GM10847 (cell line): ENCODE data around the gene KCNK1.

Source experiments
- POLR2A ChIP-seq: IDR thresholded peaks from 2 replicates; pipeline ENCODE4 v1.6.1; 2011; ENCODE audit not compliant: insufficient read length; ENCODE audit errors: extremely low read depth

KCNK1 gene

GRCh38 chr1:233613252-233614172 is at the start of gene KCNK1:
TSS of gene KCNK1 (plus strand) at chr1:233614106. CDS start at chr1:233614172, 66 bp downstream.
- TF ChIP-seq POLR2A = no peak

DNA sequence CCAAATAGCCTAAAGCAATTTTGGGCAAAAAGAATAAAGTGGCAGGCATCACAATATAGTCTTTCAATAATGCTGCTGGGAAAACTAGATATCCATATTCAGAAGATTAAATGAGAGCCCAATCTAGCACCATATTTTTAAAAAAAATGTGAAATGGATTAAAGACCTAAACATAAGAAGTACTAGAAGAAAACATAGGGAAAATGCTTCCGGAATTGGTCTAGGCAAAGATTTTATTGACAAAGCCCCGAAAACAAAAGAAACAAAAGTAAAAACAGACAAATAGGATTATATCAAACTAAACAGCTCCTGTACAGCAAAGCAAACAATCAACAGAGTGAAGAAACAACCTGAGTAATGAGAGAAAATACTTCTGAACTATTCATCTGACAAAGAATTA is 48.6 kb upstream of the KCNK1 start:
- no peak for TF ChIP-seq POLR2A

- TF ChIP-seq POLR2A = no peak
Measured at GRCh38 chr1:233566886-233567285, 47.0 kb upstream of the KCNK1 start.

- TF ChIP-seq POLR2A = no peak
Measured at GRCh38 chr1:233569636-233570035, 44.3 kb upstream of the KCNK1 start.

DNA sequence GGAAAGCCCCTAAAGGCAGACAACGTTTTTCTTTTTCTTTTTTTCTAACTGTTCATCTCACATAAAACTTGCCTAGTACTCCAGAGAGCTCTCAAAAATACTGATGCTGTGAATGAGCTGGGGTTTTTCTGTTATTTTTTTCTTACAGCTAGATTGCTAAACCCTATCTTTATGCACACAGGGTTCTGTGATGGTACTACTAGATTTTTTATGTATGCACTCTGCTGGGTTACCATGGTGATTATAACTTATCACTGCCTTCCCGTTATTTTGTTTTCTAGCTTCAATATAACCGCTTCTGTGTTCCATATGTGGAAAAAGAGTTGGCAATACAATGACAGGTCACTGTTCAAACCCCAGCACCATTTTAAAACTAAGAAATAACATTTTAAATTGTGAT is 43.7 kb upstream of the KCNK1 start:
- TF ChIP-seq POLR2A = no peak

DNA sequence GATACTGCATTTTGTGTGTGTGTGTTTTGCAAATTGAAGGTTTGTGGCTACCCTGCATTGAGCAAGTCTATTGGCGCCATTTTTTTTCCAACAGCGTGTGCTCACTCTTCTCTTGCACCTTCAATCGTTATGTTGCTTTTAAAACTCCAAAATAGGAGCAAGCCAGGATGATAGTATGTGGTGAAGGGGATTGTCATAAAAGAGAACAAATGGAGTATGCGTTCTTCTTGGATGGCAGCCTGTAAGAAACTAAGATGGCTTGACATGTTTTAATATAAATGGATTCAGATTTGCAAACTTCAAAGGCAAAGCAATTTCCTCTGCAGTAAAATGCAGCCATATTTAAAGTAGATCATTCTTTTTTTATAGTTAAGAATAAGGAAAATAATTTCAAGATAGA is 43.2 kb upstream of the KCNK1 start:
- TF ChIP-seq POLR2A = no peak

- no peak for TF ChIP-seq POLR2A
Measured at GRCh38 chr1:233572896-233573295, 41.0 kb upstream of the KCNK1 start.

- TF ChIP-seq POLR2A = no peak
Measured at GRCh38 chr1:233575450-233575849, 38.5 kb upstream of the KCNK1 start.

DNA sequence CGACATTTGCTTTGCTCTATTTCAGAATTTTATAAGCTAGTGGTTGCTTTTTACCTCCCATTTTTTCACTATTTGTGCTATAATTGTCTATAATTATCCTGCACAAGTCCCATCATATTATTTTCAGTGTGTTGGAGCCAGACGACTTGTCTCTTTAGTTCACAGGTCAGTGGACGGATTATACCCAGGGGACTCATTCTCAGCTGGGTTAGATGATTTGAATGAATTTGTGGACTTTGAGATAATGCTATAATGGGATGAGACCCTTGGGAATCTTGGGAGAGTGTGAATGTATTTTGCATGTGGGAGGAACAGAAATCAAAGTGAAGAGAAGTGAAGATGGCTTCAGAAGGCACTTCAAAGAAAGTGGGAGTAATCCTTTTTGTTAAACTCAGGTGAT is 31.5 kb upstream of the KCNK1 start:
- TF ChIP-seq POLR2A = no peak

DNA sequence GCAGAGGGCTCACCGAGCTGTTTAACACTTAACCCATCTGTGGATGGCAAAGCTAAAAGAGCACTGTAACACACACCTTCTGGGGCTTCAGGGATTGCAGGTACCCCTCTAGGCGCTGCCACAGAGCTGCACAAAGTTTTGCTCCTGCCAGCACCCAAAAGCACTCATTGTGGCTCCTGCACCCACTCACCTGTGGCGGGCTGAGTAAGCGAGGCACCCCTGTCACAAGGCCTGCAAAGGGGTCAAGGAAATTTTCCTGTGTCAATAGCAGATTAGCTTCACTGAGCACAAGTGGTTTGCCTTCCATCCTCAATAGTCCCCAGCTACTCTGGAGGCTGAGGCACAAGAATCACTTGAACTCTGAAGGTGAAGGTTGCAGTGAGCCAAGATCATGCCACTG is 29.5 kb upstream of the KCNK1 start:
- TF ChIP-seq POLR2A = no peak

- TF ChIP-seq POLR2A = no peak
Measured at GRCh38 chr1:233584931-233585330, 29.0 kb upstream of the KCNK1 start.

- TF ChIP-seq POLR2A = no peak
Measured at GRCh38 chr1:233586301-233586700, 27.6 kb upstream of the KCNK1 start.

- no peak for TF ChIP-seq POLR2A
Measured at GRCh38 chr1:233587196-233587595, 26.7 kb upstream of the KCNK1 start.

DNA sequence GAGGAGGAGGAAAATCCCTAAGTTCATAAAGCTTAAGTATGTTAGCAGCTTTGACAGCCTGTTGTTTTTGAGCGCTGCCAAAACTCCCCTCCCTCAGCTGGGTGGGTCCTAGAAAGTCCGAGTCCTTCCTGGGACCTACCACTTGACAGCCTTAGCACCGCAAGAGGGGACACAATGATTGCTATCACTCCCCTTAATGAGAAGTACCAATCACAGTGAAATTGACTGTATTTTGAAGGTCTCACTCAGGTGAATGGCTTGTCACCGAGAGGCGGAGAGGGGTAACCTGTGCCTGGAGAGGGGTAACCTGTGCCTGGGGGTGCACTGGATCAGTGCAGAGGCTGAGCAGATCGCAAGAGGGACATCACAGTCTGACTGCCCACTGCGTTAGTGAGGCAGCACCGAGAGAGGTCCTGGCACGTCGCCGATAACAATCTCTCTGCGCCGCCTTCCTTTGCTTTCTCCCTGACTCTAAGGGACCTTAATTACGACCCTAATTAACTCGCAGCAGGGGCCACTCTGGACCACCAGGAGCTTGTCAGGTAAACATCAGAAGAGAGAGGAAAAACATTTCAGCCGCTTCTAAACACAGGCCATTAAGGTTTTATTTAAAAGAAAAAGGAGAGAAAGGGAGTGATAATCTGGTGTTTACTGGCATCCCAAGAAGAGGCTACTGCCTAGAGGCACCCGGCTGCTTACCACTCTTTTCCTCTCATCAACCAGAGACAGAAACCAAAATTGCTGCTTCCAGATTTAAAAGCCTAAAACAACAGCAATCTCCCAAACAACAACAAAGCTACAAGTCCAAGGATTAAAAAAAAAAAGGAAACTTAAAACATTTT is 25.7 kb upstream of the KCNK1 start:
- TF ChIP-seq POLR2A = no peak

- TF ChIP-seq POLR2A = no peak
Measured at GRCh38 chr1:233597489-233597901, 16.4 kb upstream of the KCNK1 start.
